Lower leg skin (tissue), 4 donors: ENCODE results near the gene BCL11A. TPM values are rescaled to one million over a fixed set of nuclear protein-coding genes. Genes with fewer than 3 reads are reported as not detected.

Experiments
- DNase-seq, 2 donors: peaks; one replicate each; pipeline ENCODE4 v3.0.0-alpha.2; 2019; ENCODE audit warnings: low spot score in 2 of 2
- H3K4me3 ChIP-seq: fragments of 200-600 bp; sonication (generic); 2 replicates; pipeline ENCODE4 v1.5.1; 2017; ENCODE audit warnings: mild to moderate bottlenecking, low read depth; ENCODE audit not compliant: poor library complexity, severe bottlenecking
- CTCF ChIP-seq, 3 donors: fragments of 450-650 bp; IDR thresholded peaks; one replicate each; pipeline ENCODE4 v1.5.1; 2016; ENCODE audit warnings: antibody characterized with exemption in 3 of 3, mild to moderate bottlenecking in 3 of 3, moderate library complexity in 2 of 3
- POLR2A ChIP-seq, 2 donors: fragments of 450-650 bp; IDR thresholded peaks; one replicate each; pipeline ENCODE4 v1.6.1; 2016 to 2017; ENCODE audit warnings: antibody characterized with exemption in 2 of 2, mild to moderate bottlenecking in 1 of 2, moderate library complexity in 1 of 2
- WGBS, 2 donors: methylation state at CpG; one replicate each; pipeline ENCODE4 v1.1.5; 2018; 5-methylcytosine and 5-hydroxymethylcytosine counted together
- intact Hi-C: fragments of 100-400 bp; cut with DNase I; formaldehyde crosslinking; loops from one replicate; pipeline ENCODE4 v1.15.0; 2023; ENCODE audit warnings: low total_unique reads
- total RNA-seq, 4 donors: library from RNA; depleted of rRNA; stranded (reverse); fragments of >200 nt; gene quantifications; one replicate each; pipeline ENCODE4 v1.1.0, GENCODE V29; 2016

The BCL11A gene
- total RNA-seq, 4 donors from 2014 or later = 62.8 to 94.4 (median 71.5) TPM

GRCh38 chr2:60526623-60527022 is 26.8 kb downstream of the BCL11A start:
- no peak for DNase-seq
- WGBS, 2 donors = 66 to 68% methylated on average over 9 of the region's 9 CpGs
- intact Hi-C loops = no loop called here
- no peak for TF ChIP-seq CTCF (IDR thresholded peaks at IDR 0.05)
- TF ChIP-seq POLR2A (IDR thresholded peaks at IDR 0.05) = no peak
- no peak overlapping the region for H3K4me3 ChIP-seq

- no peak overlapping the region for H3K4me3 ChIP-seq
- no peak for DNase-seq
- intact Hi-C loops = no loop called here
- no peak for TF ChIP-seq CTCF (IDR thresholded peaks at IDR 0.05)
- TF ChIP-seq POLR2A (IDR thresholded peaks at IDR 0.05) = no peak
- 31 to 41% methylated on average over 1 of the region's 1 CpG for WGBS, 2 donors
These were observed 27.6 kb downstream of the BCL11A start for GRCh38 chr2:60525899-60526298.

- WGBS, 2 donors = 79 to 83% methylated on average over 4 of the region's 4 CpGs
- no peak for DNase-seq
- H3K4me3 ChIP-seq = no peak overlapping the region
- intact Hi-C loops = no loop called here
- TF ChIP-seq POLR2A (IDR thresholded peaks at IDR 0.05) = no peak
- TF ChIP-seq CTCF (IDR thresholded peaks at IDR 0.05) = no peak
These were observed 28.6 kb downstream of the BCL11A start for GRCh38 chr2:60524874-60525273.

GRCh38 chr2:60523963-60524362 is 29.5 kb downstream of the BCL11A start:
- 87 to 89% methylated on average over 6 of the region's 6 CpGs for WGBS, 2 donors
- DNase-seq = no peak
- no peak for TF ChIP-seq POLR2A (IDR thresholded peaks at IDR 0.05)
- no peak for TF ChIP-seq CTCF (IDR thresholded peaks at IDR 0.05)
- intact Hi-C loops = no loop called here
- no peak overlapping the region for H3K4me3 ChIP-seq

GRCh38 chr2:60522462-60522861 is 31.0 kb downstream of the BCL11A start:
- TF ChIP-seq POLR2A (IDR thresholded peaks at IDR 0.05) (no peak), CTCF (IDR thresholded peaks at IDR 0.05) (no peak)
- no peak overlapping the region for H3K4me3 ChIP-seq
- 63 to 69% methylated on average over 3 of the region's 3 CpGs for WGBS, 2 donors
- intact Hi-C loops = no loop called here
- DNase-seq = no peak

GRCh38 chr2:60521626-60522025 is 31.8 kb downstream of the BCL11A start:
- intact Hi-C loops = no loop called here
- no peak for DNase-seq
- 85 to 93% methylated on average over 5 of the region's 5 CpGs for WGBS, 2 donors
- TF ChIP-seq CTCF (IDR thresholded peaks at IDR 0.05) (no peak), POLR2A (IDR thresholded peaks at IDR 0.05) (no peak)
- no peak overlapping the region for H3K4me3 ChIP-seq
